PC-9 (cell line): ENCODE results near the gene IMMP2L.

Experiments used
- CTCF ChIP-seq: fragments of 200-600 bp; sonication (generic); conservative IDR thresholded peaks from 2 replicates; pipeline ENCODE4 v1.6.1; 2017; ENCODE audit warnings: mixed run types, antibody characterized with exemption, mild to moderate bottlenecking, moderate library complexity
- EZH2 ChIP-seq: fragments of 200-600 bp; sonication (generic); IDR thresholded peaks from 2 replicates; pipeline ENCODE4 v1.8.0; 2017; ENCODE audit warnings: antibody characterized with exemption, low read depth

- TF ChIP-seq CTCF, result no peak
- TF ChIP-seq EZH2, result no peak
These were observed 40.6 kb downstream of the IMMP2L start for GRCh38 chr7:111521660-111522059.
